GM12865 (cell line): ENCODE measurements around the gene ADARB1.

Experiments used
- DNase-seq: peaks from one replicate; pipeline ENCODE4 v3.0.0; 2010; ENCODE audit warnings: low read depth
- H3K4me3 ChIP-seq: 2 replicates; pipeline ENCODE4 v1.5.1; 2011; ENCODE audit warnings: mild to moderate bottlenecking, low read depth, low read length, control low read depth
- TF ChIP-seq, protein P1 (sequence below): IDR thresholded peaks from 2 replicates; pipeline ENCODE4 v1.5.1; 2011; ENCODE audit warnings: low read length, control low read depth, low read depth, inconsistent platforms; ENCODE audit not compliant: insufficient read depth; ENCODE audit errors: missing control alignments

The ADARB1 gene

GRCh38 chr21:45192332-45192731 lies 118.0 kb downstream of the ADARB1 start:
- TF ChIP-seq, protein P1, sequence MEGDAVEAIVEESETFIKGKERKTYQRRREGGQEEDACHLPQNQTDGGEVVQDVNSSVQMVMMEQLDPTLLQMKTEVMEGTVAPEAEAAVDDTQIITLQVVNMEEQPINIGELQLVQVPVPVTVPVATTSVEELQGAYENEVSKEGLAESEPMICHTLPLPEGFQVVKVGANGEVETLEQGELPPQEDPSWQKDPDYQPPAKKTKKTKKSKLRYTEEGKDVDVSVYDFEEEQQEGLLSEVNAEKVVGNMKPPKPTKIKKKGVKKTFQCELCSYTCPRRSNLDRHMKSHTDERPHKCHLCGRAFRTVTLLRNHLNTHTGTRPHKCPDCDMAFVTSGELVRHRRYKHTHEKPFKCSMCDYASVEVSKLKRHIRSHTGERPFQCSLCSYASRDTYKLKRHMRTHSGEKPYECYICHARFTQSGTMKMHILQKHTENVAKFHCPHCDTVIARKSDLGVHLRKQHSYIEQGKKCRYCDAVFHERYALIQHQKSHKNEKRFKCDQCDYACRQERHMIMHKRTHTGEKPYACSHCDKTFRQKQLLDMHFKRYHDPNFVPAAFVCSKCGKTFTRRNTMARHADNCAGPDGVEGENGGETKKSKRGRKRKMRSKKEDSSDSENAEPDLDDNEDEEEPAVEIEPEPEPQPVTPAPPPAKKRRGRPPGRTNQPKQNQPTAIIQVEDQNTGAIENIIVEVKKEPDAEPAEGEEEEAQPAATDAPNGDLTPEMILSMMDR: peak; percentile 1
- H3K4me3 ChIP-seq: no peak overlapping the region
- DNase-seq: no peak

GRCh38 chr21:45196620-45197019 lies 122.2 kb downstream of the ADARB1 start:
- H3K4me3 ChIP-seq: no peak overlapping the region
- no peak for DNase-seq
- TF ChIP-seq, protein P1: no peak

GRCh38 chr21:45199201-45199600 lies 124.8 kb downstream of the ADARB1 start:
- TF ChIP-seq, protein P1: no peak
- H3K4me3 ChIP-seq: no peak overlapping the region
- DNase-seq: no peak

DNA sequence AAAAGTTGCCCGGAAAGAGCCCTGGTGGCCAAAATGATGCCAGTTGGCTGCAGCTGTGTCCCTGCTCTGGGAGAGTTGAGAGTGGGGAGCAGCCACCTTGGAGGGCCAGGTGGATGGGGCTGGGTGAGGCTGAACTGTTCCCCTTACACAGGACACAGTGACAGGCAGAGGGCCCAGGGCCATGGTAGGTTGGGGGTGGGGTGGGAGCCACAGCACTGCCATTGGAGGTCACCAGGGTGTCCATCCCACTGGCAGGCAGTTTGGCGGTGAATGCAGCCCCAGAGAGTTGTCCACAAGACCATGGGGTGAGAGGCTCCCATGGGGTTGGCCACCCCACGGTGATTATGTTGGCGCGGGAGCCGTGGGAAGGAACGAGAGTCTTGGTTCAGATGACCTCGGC lies 125.7 kb downstream of the ADARB1 start:
- no peak overlapping the region for H3K4me3 ChIP-seq
- DNase-seq: no peak
- TF ChIP-seq, protein P1: no peak

DNA sequence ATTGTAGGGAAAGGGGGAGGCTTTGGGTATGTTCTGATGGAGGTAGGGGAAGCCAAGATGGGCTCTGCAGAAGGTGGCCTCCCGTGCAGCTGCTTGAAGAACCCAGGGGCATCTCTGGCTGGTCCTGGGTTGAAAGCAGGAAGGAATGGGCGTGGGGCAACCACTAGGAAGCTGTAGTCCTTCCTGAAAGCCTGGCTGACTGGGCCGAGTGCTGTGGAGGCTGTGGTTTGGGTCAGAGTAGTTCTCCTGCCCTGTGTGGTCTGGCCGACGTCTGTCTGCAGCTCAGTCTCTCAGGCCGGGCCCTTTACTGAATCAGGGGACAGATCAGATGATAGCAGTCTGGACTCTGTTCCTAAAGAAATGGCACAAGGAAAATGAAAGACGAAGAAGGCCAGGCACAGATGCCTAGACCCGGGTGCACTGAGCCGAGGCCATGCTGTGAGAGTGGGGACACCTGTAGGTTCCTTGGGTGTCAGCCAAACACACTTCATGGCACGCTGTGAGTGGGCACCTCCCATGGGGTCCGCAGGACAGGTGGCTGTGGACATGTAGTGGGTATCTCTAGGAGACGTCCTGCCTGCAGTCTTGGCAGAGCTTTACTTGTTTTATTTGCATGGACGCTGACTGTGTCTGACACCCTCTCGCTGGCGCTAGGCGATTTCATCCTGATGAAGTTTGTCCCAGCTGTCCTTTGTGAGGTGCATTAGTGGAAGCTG lies 126.4 kb downstream of the ADARB1 start:
- no peak for DNase-seq
- TF ChIP-seq, protein P1: no peak
- no peak overlapping the region for H3K4me3 ChIP-seq

- no peak for DNase-seq
- no peak overlapping the region for H3K4me3 ChIP-seq
- TF ChIP-seq, protein P1: no peak
These were observed 128.0 kb downstream of the ADARB1 start for GRCh38 chr21:45202344-45202743.

- no peak overlapping the region for H3K4me3 ChIP-seq
- TF ChIP-seq, protein P1: no peak
- DNase-seq: no peak
These were observed 128.5 kb downstream of the ADARB1 start for GRCh38 chr21:45202889-45203288.
